OCI-LY1 (cell line): ENCODE data around the gene ZNF831.

Experiments used
- H2AFZ ChIP-seq: fragments of 200-600 bp; sonication (generic), shearing (Covaris generic); 2 replicates; pipeline ENCODE4 v1.6.0; 2014; ENCODE audit warnings: antibody characterized with exemption, mild to moderate bottlenecking, low read length
- H3F3A ChIP-seq: fragments of 200-600 bp; sonication (generic), shearing (Covaris generic); 2 replicates; pipeline ENCODE4 v1.6.0; 2014; ENCODE audit warnings: mild to moderate bottlenecking, antibody characterized with exemption, low read length, moderate library complexity; ENCODE audit not compliant: insufficient read depth
- H3K27ac ChIP-seq: fragments of 200-600 bp; sonication (generic); 2 replicates; pipeline ENCODE4 v1.5.1; 2014; ENCODE audit warnings: low read length, mixed run types, mild to moderate bottlenecking, low read depth; ENCODE audit not compliant: poor library complexity, severe bottlenecking
- H3K27me3 ChIP-seq: fragments of 200-600 bp; sonication (generic); 2 replicates; pipeline ENCODE4 v1.6.0; 2014; ENCODE audit warnings: antibody characterized with exemption, mild to moderate bottlenecking, low read length, moderate library complexity; ENCODE audit not compliant: insufficient read depth
- H3K36me3 ChIP-seq: fragments of 200-600 bp; sonication (generic); 2 replicates; pipeline ENCODE4 v1.6.1; 2014; ENCODE audit warnings: mild to moderate bottlenecking, antibody characterized with exemption, low read length, moderate library complexity, mixed read lengths; ENCODE audit not compliant: insufficient read depth
- H3K4me1 ChIP-seq: fragments of 200-600 bp; sonication (generic); 2 replicates; pipeline ENCODE4 v1.5.1; 2014; ENCODE audit warnings: mild to moderate bottlenecking, low read length, moderate library complexity; ENCODE audit not compliant: insufficient read depth, severe bottlenecking
- H3K4me2 ChIP-seq: fragments of 200-600 bp; sonication (generic), shearing (Covaris generic); 2 replicates; pipeline ENCODE4 v1.6.1; 2014; ENCODE audit warnings: low read length
- H3K4me3 ChIP-seq: fragments of 200-600 bp; sonication (generic); 2 replicates; pipeline ENCODE4 v1.5.1; 2014; ENCODE audit warnings: low read length, low read depth, mild to moderate bottlenecking, mixed read lengths; ENCODE audit not compliant: poor library complexity, severe bottlenecking
- H3K79me2 ChIP-seq: fragments of 200-600 bp; shearing (Covaris generic); 2 replicates; pipeline ENCODE4 v1.6.1; 2016; ENCODE audit warnings: mixed run types, low read length, mixed read lengths; ENCODE audit not compliant: insufficient read depth
- H3K9ac ChIP-seq: fragments of 200-600 bp; sonication (generic), shearing (Covaris generic); 2 replicates; pipeline ENCODE4 v1.6.1; 2014; ENCODE audit warnings: mild to moderate bottlenecking, low read length, mixed read lengths
- H3K9me2 ChIP-seq: fragments of 200-600 bp; sonication (generic), shearing (Covaris generic); 2 replicates; pipeline ENCODE4 v1.6.1; 2014; ENCODE audit warnings: low read depth, mild to moderate bottlenecking, low read length, mixed read lengths
- H3K9me3 ChIP-seq: fragments of 200-600 bp; shearing (Covaris generic); 2 replicates; pipeline ENCODE4 v1.6.1; 2014; ENCODE audit warnings: low read length, mixed read lengths
- H4K20me1 ChIP-seq: fragments of 200-600 bp; sonication (generic), shearing (Covaris generic); 2 replicates; pipeline ENCODE4 v1.6.0; 2016; ENCODE audit warnings: mild to moderate bottlenecking, low read length; ENCODE audit not compliant: insufficient read depth
- EZH2 ChIP-seq: fragments of 200-600 bp; sonication (generic), shearing (Covaris generic); IDR thresholded peaks from 2 replicates; pipeline ENCODE4 v1.8.0; 2017; ENCODE audit warnings: borderline replicate concordance, mixed run types, mild to moderate bottlenecking, antibody characterized with exemption, low read length, moderate library complexity, mixed read lengths
- TF ChIP-seq, protein P1 (sequence below): fragments of 200-600 bp; sonication (generic), shearing (Covaris generic); IDR thresholded peaks from 2 replicates; pipeline ENCODE4 v1.5.1; 2017; ENCODE audit warnings: mild to moderate bottlenecking, antibody characterized with exemption, low read length, moderate library complexity, mixed read lengths

Gene ZNF831

DNA sequence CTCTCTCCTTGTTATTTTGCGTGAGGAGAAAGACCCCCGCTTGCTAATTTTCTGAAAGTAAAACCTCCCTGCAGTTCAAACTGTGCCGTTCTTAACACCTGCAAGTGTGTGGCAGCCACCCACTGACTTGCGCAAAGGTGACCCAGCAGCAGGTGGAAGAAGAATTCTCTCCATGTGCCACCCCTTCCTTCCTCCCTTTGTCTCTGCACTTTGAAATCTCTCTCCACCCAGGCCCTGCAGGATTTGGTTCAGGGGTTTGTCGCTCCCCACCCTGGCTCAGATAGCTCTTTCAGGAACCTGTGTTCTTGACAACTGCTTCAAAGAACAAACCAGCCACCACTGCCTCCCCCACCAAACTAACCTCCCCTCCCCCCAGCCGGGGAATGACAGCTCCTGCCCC lies 41.4 kb downstream of the ZNF831 start:
- no peak overlapping the region for H3K4me2 ChIP-seq
- H3F3A ChIP-seq = no peaks in the 10 kb centered on the region
- no peak overlapping the region for H3K9ac ChIP-seq
- H2AFZ ChIP-seq = no peak overlapping the region
- TF ChIP-seq, protein P1, sequence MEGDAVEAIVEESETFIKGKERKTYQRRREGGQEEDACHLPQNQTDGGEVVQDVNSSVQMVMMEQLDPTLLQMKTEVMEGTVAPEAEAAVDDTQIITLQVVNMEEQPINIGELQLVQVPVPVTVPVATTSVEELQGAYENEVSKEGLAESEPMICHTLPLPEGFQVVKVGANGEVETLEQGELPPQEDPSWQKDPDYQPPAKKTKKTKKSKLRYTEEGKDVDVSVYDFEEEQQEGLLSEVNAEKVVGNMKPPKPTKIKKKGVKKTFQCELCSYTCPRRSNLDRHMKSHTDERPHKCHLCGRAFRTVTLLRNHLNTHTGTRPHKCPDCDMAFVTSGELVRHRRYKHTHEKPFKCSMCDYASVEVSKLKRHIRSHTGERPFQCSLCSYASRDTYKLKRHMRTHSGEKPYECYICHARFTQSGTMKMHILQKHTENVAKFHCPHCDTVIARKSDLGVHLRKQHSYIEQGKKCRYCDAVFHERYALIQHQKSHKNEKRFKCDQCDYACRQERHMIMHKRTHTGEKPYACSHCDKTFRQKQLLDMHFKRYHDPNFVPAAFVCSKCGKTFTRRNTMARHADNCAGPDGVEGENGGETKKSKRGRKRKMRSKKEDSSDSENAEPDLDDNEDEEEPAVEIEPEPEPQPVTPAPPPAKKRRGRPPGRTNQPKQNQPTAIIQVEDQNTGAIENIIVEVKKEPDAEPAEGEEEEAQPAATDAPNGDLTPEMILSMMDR = no peak
- TF ChIP-seq EZH2 = no peak
- H3K4me3 ChIP-seq = no peak overlapping the region
- H3K9me2 ChIP-seq = no peaks in the 10 kb centered on the region
- no peaks in the 10 kb centered on the region for H3K36me3 ChIP-seq
- H3K27ac ChIP-seq = no peak overlapping the region
- no peaks in the 10 kb centered on the region for H3K9me3 ChIP-seq
- no peaks in the 10 kb centered on the region for H4K20me1 ChIP-seq
- no peaks in the 10 kb centered on the region for H3K79me2 ChIP-seq
- H3K27me3 ChIP-seq = no peaks in the 10 kb centered on the region
- H3K4me1 ChIP-seq = no peaks in the 10 kb centered on the region

DNA sequence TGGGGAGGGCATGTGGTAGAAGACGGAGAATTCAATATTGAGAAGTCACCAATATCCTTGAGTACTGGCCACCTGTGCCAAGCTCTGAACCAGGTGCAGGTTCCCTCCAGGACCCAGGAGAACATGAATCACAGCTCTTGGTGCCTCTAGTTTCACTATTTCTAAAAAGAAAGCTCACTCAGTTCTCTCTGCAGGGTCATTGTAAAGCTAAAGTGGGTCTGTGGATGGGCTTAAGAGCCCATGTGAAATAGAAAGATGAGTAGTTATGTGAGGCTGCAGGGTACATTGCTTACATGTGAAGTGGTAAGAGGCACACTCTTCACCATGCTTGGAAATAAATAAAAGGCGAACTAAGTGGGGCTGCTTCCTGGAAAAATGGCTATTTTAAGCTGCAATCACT lies 43.6 kb downstream of the ZNF831 start:
- Histone ChIP-seq H3K4me2 (no peak overlapping the region), H3K36me3 (no peaks in the 10 kb centered on the region), H2AFZ (no peak overlapping the region), H3K4me1 (no peaks in the 10 kb centered on the region), H3K27me3 (no peaks in the 10 kb centered on the region), H3K9ac (no peak overlapping the region), H4K20me1 (no peaks in the 10 kb centered on the region), H3K79me2 (no peaks in the 10 kb centered on the region), H3F3A (no peaks in the 10 kb centered on the region), H3K27ac (no peak overlapping the region), H3K4me3 (no peak overlapping the region), H3K9me3 (no peaks in the 10 kb centered on the region), H3K9me2 (no peaks in the 10 kb centered on the region)
- TF ChIP-seq, protein P1 = no peak
- no peak for TF ChIP-seq EZH2

DNA sequence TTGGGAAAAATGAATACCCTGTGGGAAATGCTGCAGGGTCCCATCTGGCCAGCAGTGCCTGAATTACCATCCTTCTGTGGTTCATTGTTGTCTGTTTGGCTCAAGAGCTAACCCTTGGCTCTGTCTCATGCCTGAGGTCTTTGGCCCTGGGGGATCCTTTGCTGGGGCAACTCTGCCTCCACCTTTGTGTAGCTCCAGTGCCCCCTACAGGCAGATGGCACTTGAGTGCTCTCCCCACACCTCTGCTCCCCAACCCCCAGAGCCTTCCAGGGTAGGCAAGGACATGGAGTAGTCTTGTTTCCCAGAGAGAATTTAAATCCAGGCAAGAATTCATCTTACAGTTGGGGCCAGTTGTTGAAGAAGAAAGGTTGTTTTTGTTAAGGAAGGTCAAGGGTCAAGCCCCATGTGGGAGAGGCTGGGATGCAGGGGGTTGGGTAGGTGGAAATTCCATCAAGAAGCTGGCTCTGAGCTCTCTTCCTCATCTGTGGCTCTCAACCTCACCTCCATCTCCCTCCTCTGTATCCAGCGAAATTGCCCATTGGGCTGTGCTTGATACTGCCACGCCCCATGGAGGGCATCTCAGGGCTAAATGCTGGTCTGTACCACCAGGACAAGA lies 44.2 kb downstream of the ZNF831 start:
- no peaks in the 10 kb centered on the region for H3K27me3 ChIP-seq
- no peaks in the 10 kb centered on the region for H3K4me1 ChIP-seq
- no peak overlapping the region for H3K27ac ChIP-seq
- H3K79me2 ChIP-seq = no peaks in the 10 kb centered on the region
- no peak overlapping the region for H2AFZ ChIP-seq
- no peak overlapping the region for H3K9ac ChIP-seq
- no peaks in the 10 kb centered on the region for H3K9me3 ChIP-seq
- no peak for TF ChIP-seq EZH2
- TF ChIP-seq, protein P1 = peak; percentile 80
- no peaks in the 10 kb centered on the region for H3K36me3 ChIP-seq
- no peak overlapping the region for H3K4me3 ChIP-seq
- H4K20me1 ChIP-seq = no peaks in the 10 kb centered on the region
- H3F3A ChIP-seq = no peaks in the 10 kb centered on the region
- no peak overlapping the region for H3K4me2 ChIP-seq
- no peaks in the 10 kb centered on the region for H3K9me2 ChIP-seq
